Gastrocnemius medialis (tissue), 4 donors: Measurements from ENCODE around the gene GMNN.

ENCODE experiments used
- CTCF ChIP-seq, 5 experiments: fragments of 450-650 bp in 3 of 5; fragments of 200-600 bp in 2 of 5; sonication (generic) in 2 of 5; IDR thresholded peaks in 4 of 5; conservative IDR thresholded peaks in 1 of 5; 1 replicate in 4 of 5; 2 replicates in 1 of 5; pipeline ENCODE4 v1.5.1; 2016 to 2019; ENCODE audit warnings: antibody characterized with exemption in 5 of 5, mild to moderate bottlenecking in 3 of 5, moderate library complexity in 3 of 5
- POLR2A ChIP-seq, 2 donors: fragments of 450-650 bp; IDR thresholded peaks; one replicate each; pipeline ENCODE4 v1.6.1; 2017; ENCODE audit warnings: antibody characterized with exemption in 2 of 2, mild to moderate bottlenecking in 2 of 2, moderate library complexity in 2 of 2

- TF ChIP-seq CTCF (IDR thresholded peaks at IDR 0.05 in 4 of 5, conservative IDR thresholded peaks at IDR 0.05 in 1 of 5) (no peak), POLR2A (IDR thresholded peaks at IDR 0.05) (no peak)
Measured at GRCh38 chr6:24763578-24763977, 11.2 kb upstream of the GMNN start.
